Heart right ventricle (tissue), 16 donors: ENCODE measurements around the gene SYNGR4. TPM values are rescaled to one million over a fixed set of nuclear protein-coding genes. Genes with fewer than 3 reads are reported as not detected.

Experiments
- ATAC-seq, 8 donors: fragments of 200-7000 bp; cut with Tn5 transposase; one replicate each; pipeline ENCODE4 v1.9.1; 2020; ENCODE audit warnings: mild to moderate bottlenecking in 8 of 8, moderate library complexity in 8 of 8, moderate number of reproducible peaks in 1 of 8
- DNase-seq, 2 donors: peaks; one replicate each; pipeline ENCODE4 v3.0.0-alpha.2; 2020
- H3K27ac ChIP-seq, 10 donors: fragments of 200-600 bp; sonication (generic) in 2 of 10; one replicate each; pipeline versions ENCODE4 v1.5.0 to v1.8.0; 2020 to 2022; ENCODE audit warnings: mild to moderate bottlenecking in 3 of 10
- H3K27me3 ChIP-seq, 7 donors: fragments of 200-600 bp; one replicate each; pipeline ENCODE4 v1.8.0; 2021 to 2022; ENCODE audit warnings: mild to moderate bottlenecking in 2 of 7
- H3K36me3 ChIP-seq, 9 donors: fragments of 200-600 bp; sonication (generic) in 1 of 9; one replicate each; pipeline versions ENCODE4 v1.5.0 to v1.8.0; 2020 to 2022; ENCODE audit warnings: mild to moderate bottlenecking in 2 of 9
- H3K4me1 ChIP-seq, 9 donors: fragments of 200-600 bp; sonication (generic) in 1 of 9; one replicate each; pipeline versions ENCODE4 v1.5.0 to v1.8.0; 2020 to 2022; ENCODE audit warnings: mild to moderate bottlenecking in 4 of 9
- H3K4me3 ChIP-seq, 10 donors: fragments of 200-600 bp; sonication (generic) in 2 of 10; one replicate each; pipeline versions ENCODE4 v1.5.0 to v1.8.0; 2020 to 2022; ENCODE audit warnings: mild to moderate bottlenecking in 7 of 10, moderate library complexity in 2 of 10
- H3K9me3 ChIP-seq, 11 donors: fragments of 200-600 bp in 10 of 11; sonication (generic) in 2 of 11; one replicate each; pipeline versions ENCODE4 v1.5.0 to v1.8.0; 2013 to 2022; ENCODE audit warnings: mild to moderate bottlenecking in 2 of 11, control low read depth in 1 of 11, moderate library complexity in 1 of 11
- CTCF ChIP-seq, 9 donors: fragments of 200-600 bp; sonication (generic) in 2 of 9; IDR thresholded peaks; one replicate each; pipeline versions ENCODE4 v1.5.0 to v1.8.0; 2021 to 2022; ENCODE audit warnings: antibody characterized with exemption in 9 of 9, mild to moderate bottlenecking in 5 of 9, moderate library complexity in 1 of 9
- WGBS, 2 donors: extraction: QIAGEN DNeasy Blood & Tissue Kit; methylation state at CpG; one replicate each; pipeline ENCODE4 v1.1.7; 2013; ENCODE audit warnings: inconsistent platforms in 1 of 2; 5-methylcytosine and 5-hydroxymethylcytosine counted together
- intact Hi-C, 10 donors: fragments of 100-400 bp; cut with DNase I; formaldehyde crosslinking; loops; one replicate each; pipeline versions ENCODE4 v1.11.1 to v1.14.2; 2022
- polyA plus RNA-seq, 2 donors: library from polyadenylated mRNA; stranded (reverse); fragments of 200-250 nt; gene quantifications; one replicate each; pipeline ENCODE4 v1.2.3, GENCODE V29; 2013
- total RNA-seq, 10 donors: library from RNA; stranded (reverse); fragmentation: NEBNext Ultra II Directional in 3 of 10; extraction: Animal tissue kit (Norgen Biotek cat#: 25700) in 3 of 10; gene quantifications; one replicate each; pipeline versions ENCODE4 v1.2.1 to v1.2.4, GENCODE V29; 2021 to 2023
- donor health status: Arrhythmogenic right ventricular cardiomyopathy.
- donor health status: ischemic (EF 13 %, LVEDD 7.1; RV severe dilation, severe dysfunction).
- donor health status: healthy with polysubstance abuse.
- donor health status: DM: no; HTN: yes; CAD: no.
- donor health status: DM: no; HTN: no; CAD: no.
- donor health status: ischemic (EF 25% LVEDD 6.9; RV normal size, moderate dysfunction).
- donor health status: ischemic (EF 25% LVEDD 5.7; RV mildly dilated, moderate dysfunction).
- donor health status: healthy.
- donor health status: DM: yes; HTN: yes; CAD: no.
- donor health status: Ischemic cardiomyopathy.
- donor health status: ischemic (EF 35%, LVEDD 5.7; RV mildly dilated, moderate dysfunction).
- donor health status: nonischemic (EF 11% LVEDD 7.7; RV severe dilation, severe dysfunction).
- donor health status: DM: yes; HTN: yes; CAD: no.
- donor health status: PGD.
- donor health status: ischemic (EF 29% LVEDD 5.4; RV normal size, mild dysfunction).
- donor health status: nonischemic (EF 23%, LVEDD 6.1; RV moderate dilation, normal function).

SYNGR4 gene
- total and polyA plus RNA-seq, 12 donors = not detected

GRCh38 chr19:48372904-48373303 lies 8.7 kb downstream of the SYNGR4 start:
- no peaks in the 10 kb centered on the region for H3K36me3 ChIP-seq
- H3K27ac ChIP-seq = no peak overlapping the region
- H3K27me3 ChIP-seq = no peaks in the 10 kb centered on the region
- no peaks in the 10 kb centered on the region for H3K4me1 ChIP-seq
- intact Hi-C loops = no loop called here
- ATAC-seq (no peak), DNase-seq (no peak)
- TF ChIP-seq CTCF (IDR thresholded peaks at IDR 0.05) = no peak
- H3K9me3 ChIP-seq = no peaks in the 10 kb centered on the region
- H3K4me3 ChIP-seq = no peak overlapping the region
- 59 to 66% methylated on average over 4 of the region's 4 CpGs for WGBS, 2 donors

- H3K27ac ChIP-seq = no peak overlapping the region
- no peak for TF ChIP-seq CTCF (IDR thresholded peaks at IDR 0.05)
- no peaks in the 10 kb centered on the region for H3K27me3 ChIP-seq
- no peaks in the 10 kb centered on the region for H3K36me3 ChIP-seq
- intact Hi-C loops = no loop called here
- WGBS, 2 donors = 84 to 85% methylated on average over 11 of the region's 11 CpGs
- no peaks in the 10 kb centered on the region for H3K4me1 ChIP-seq
- ATAC-seq = no peak
- no peak overlapping the region for H3K4me3 ChIP-seq
- no peaks in the 10 kb centered on the region for H3K9me3 ChIP-seq
- no peak for DNase-seq
Measured at GRCh38 chr19:48373567-48373966, 9.4 kb downstream of the SYNGR4 start.

- TF ChIP-seq CTCF (IDR thresholded peaks at IDR 0.05) = no peak
- no peaks in the 10 kb centered on the region for H3K9me3 ChIP-seq
- ATAC-seq (no peak), DNase-seq (no peak)
- no peaks in the 10 kb centered on the region for H3K4me1 ChIP-seq
- H3K4me3 ChIP-seq = no peak overlapping the region
- H3K27ac ChIP-seq = no peak overlapping the region
- H3K36me3 ChIP-seq = peaks cover 0 to 31% (median 14%) of the 10 kb centered on the region in 9 donors
- H3K27me3 ChIP-seq = no peaks in the 10 kb centered on the region
- intact Hi-C loops = no loop called here
- WGBS, 2 donors = 94 to 97% methylated on average over 10 of the region's 10 CpGs
Measured at GRCh38 chr19:48378194-48378570, 14.0 kb downstream of the SYNGR4 start.

- TF ChIP-seq CTCF (IDR thresholded peaks at IDR 0.05) = no peak
- intact Hi-C loops = no loop called here
- ATAC-seq = no peak
- no peaks in the 10 kb centered on the region for H3K27me3 ChIP-seq
- H3K36me3 ChIP-seq = peaks cover 0 to 40% (median 21%) of the 10 kb centered on the region in 9 donors
- H3K4me1 ChIP-seq = no peaks in the 10 kb centered on the region
- no peaks in the 10 kb centered on the region for H3K9me3 ChIP-seq
- H3K27ac ChIP-seq = no peak overlapping the region
- WGBS, 2 donors = 86 to 88% methylated on average over 5 of the region's 5 CpGs
- DNase-seq = no peak
- H3K4me3 ChIP-seq = no peak overlapping the region
Measured at GRCh38 chr19:48379058-48379457, 14.9 kb downstream of the SYNGR4 start.
